ENCODE results near the gene NDFIP1.
"Not testable (repeated sequence)": the region's sequence is repeated elsewhere in the genome, so short reads cannot be mapped to it uniquely, and the experiment has no call there.

NDFIP1 gene

DNA sequence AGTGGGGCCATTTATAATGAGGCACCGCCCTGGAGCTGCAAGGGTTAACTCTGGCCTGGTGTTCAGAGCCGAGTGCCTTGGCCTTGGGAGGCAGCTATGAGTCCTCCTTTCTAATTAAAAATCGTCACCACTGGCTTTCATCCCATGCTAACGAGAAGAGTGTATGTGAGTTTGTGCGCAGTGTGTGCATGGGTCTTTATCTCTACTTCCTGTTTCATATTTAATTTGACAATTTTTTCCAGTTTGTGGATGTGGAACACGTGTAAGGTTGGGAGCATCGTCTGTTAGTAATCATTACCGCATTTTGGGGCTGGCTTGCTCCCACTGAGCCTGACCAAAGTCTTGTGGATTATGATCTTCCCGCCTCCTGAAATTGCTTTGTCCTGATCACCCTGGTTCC lies 76.4 kb downstream of the NDFIP1 start:
- TF ChIP-seq, protein P1, sequence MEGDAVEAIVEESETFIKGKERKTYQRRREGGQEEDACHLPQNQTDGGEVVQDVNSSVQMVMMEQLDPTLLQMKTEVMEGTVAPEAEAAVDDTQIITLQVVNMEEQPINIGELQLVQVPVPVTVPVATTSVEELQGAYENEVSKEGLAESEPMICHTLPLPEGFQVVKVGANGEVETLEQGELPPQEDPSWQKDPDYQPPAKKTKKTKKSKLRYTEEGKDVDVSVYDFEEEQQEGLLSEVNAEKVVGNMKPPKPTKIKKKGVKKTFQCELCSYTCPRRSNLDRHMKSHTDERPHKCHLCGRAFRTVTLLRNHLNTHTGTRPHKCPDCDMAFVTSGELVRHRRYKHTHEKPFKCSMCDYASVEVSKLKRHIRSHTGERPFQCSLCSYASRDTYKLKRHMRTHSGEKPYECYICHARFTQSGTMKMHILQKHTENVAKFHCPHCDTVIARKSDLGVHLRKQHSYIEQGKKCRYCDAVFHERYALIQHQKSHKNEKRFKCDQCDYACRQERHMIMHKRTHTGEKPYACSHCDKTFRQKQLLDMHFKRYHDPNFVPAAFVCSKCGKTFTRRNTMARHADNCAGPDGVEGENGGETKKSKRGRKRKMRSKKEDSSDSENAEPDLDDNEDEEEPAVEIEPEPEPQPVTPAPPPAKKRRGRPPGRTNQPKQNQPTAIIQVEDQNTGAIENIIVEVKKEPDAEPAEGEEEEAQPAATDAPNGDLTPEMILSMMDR (IDR thresholded peaks at IDR 0.05; ENCODE audit: low read depth, low read length), result no peak
- no peak overlapping the region for H3K4me3 ChIP-seq (replicated peaks in 1 of 2; ENCODE audit: low read depth in 2 of 2, low read length in 2 of 2)
- peak in 1 of 2 donors; percentile 51 for DNase-seq (ENCODE audit: low read depth in 2 of 2)

- H3K4me3 ChIP-seq (replicated peaks in 1 of 2; ENCODE audit: low read depth in 2 of 2, low read length in 2 of 2), result no peak overlapping the region
- TF ChIP-seq, protein P1 (IDR thresholded peaks at IDR 0.05; ENCODE audit: low read depth, low read length), result no peak
- no peak for DNase-seq (ENCODE audit: low read depth in 2 of 2)
Measured at GRCh38 chr5:142186514-142186856, 77.9 kb downstream of the NDFIP1 start.

GRCh38 chr5:142186857-142187594 lies 78.4 kb downstream of the NDFIP1 start:
- no peak overlapping the region for H3K4me3 ChIP-seq (replicated peaks in 1 of 2; ENCODE audit: low read depth in 2 of 2, low read length in 2 of 2)
- DNase-seq (ENCODE audit: low read depth in 2 of 2), result peak in 1 of 2 donors; percentile 43
- TF ChIP-seq, protein P1 (IDR thresholded peaks at IDR 0.05; ENCODE audit: low read depth, low read length), result no peak

GRCh38 chr5:142188691-142189090 lies 80.1 kb downstream of the NDFIP1 start:
- not testable (repeated sequence) for H3K4me3 ChIP-seq (replicated peaks in 1 of 2; ENCODE audit: low read depth in 2 of 2, low read length in 2 of 2); DNase-seq (ENCODE audit: low read depth in 2 of 2)

DNA sequence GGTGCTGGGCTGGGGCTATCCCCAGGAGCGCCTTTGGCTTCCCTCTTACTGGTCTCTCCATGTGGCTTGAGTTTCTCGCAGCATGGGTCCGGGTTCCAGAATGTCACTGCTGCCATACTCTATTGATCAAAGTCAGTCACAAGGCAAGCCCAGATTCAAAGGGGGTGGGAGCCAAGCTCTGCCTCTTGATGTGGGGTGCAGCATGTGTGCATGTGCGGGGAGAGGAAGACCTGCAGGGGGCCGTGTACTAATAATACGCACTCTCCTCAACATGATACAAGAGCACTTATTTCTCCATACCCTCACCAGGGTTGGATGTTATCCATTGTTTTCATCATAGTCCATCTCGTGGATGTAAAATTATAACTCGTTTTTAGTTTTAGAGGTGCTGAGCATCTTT lies 81.2 kb downstream of the NDFIP1 start:
- DNase-seq (ENCODE audit: low read depth in 2 of 2), result no peak
- H3K4me3 ChIP-seq (replicated peaks in 1 of 2; ENCODE audit: low read depth in 2 of 2, low read length in 2 of 2), result no peak overlapping the region
- TF ChIP-seq, protein P1 (IDR thresholded peaks at IDR 0.05; ENCODE audit: low read depth, low read length), result no peak

DNA sequence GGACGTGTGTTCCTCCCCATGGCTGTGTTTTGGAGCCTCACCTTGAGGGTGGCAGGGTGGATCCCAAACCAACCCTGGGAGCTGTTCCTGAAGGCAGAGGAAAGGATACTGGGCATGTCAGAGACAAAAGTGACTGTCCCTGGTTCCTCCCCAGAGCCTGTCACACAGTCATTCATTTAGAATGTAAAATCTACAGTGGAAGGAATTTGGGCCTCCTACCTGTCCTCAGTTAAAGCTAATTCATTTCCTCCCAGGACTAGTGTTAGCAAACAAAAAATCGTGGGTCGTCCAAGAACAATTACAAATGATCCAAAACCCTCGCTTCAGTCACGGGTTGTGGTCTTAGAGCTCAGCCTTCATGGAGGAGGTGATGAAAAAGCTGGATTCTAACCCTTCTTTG lies 83.2 kb downstream of the NDFIP1 start:
- DNase-seq (ENCODE audit: low read depth in 2 of 2), result no peak
- H3K4me3 ChIP-seq (replicated peaks in 1 of 2; ENCODE audit: low read depth in 2 of 2, low read length in 2 of 2), result no peak overlapping the region
- TF ChIP-seq, protein P1 (IDR thresholded peaks at IDR 0.05; ENCODE audit: low read depth, low read length), result no peak

DNA sequence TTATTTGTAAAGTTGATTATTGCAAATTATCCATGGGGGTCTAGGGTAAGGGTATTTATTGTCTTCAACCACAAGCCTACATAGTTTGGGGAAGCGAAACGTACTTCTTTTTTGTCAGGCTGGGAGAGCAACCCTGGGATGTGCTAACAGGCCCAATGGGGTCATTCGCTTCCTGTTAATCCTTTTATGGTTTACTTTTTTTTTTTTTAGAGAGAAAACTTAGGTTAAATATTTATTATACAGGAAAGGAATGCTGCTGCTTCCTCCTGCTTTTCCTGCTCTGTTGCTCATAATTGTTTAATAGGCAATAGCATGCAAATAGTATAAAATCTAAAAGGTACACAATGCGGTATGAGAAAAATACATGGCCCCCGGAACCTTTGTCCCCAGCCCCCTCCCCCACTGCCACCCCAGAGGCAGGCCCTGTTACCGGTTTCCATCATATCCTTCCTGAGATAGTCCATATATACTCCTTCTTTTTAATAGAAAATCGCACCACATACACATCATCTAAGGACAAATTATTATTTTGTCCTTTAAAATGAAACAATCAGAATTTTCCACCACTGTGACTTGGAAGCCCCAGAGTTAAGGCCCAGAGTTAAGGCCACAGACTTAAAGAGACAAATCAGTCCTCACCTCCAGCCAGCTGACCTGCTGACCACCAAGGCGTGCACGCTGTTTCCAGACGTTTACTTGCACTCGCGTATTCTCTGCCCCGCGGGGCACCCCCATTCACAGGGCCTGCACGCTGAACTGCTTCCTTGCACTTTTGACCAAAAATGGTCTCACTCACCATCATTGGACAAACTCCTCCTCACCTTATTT lies 83.9 kb downstream of the NDFIP1 start:
- TF ChIP-seq, protein P1 (IDR thresholded peaks at IDR 0.05; ENCODE audit: low read depth, low read length), result no peak
- H3K4me3 ChIP-seq (replicated peaks in 1 of 2; ENCODE audit: low read depth in 2 of 2, low read length in 2 of 2), result no peak overlapping the region
- DNase-seq (ENCODE audit: low read depth in 2 of 2), result no peak
